HS-5 (cell line): ENCODE measurements around the gene SKOR2.

Experiments
- DNase-seq: peaks from one replicate; pipeline ENCODE4 v3.0.0-alpha.2; 2012; ENCODE audit warnings: low read depth

SKOR2 gene

DNA sequence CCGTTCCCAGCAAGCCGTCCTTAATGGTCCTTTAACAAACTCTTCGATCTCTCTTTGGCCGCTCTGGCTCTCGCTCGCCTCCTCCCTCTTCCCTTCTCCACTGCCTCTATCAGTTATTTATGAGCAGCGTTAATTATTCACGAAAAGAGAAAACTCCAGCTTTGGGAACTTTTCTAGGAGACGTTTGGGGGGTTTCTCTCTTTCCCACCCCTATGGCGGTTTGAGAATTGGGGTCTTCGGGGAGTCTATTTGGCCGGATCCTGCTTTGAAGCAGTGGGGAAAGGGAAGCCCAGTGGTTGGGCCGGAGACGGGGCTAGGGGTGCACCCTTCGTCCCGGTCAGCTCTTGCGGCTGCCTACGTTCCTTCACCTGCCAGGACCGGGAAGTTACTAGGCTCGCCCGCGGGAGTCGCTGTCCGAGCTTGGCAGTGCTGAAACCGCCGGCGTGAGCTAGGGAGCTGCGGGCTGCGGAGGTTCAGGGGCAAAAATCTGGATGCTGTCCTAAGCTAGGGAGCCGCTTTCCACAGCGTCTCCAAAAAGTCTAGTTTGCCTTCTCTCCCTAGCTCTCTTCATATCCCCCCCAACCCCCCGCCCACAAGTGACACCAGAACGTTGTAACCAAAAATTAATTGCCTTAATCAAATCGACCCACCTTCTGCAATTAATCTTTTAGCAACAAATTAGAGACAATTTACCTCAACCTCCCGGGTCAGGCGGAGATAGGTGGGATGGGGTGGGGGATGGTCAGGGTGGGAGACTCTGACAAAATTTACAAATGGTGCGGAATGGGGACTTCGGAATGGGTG is 8.9 kb upstream of the SKOR2 start:
- DNase-seq = no peak

DNA sequence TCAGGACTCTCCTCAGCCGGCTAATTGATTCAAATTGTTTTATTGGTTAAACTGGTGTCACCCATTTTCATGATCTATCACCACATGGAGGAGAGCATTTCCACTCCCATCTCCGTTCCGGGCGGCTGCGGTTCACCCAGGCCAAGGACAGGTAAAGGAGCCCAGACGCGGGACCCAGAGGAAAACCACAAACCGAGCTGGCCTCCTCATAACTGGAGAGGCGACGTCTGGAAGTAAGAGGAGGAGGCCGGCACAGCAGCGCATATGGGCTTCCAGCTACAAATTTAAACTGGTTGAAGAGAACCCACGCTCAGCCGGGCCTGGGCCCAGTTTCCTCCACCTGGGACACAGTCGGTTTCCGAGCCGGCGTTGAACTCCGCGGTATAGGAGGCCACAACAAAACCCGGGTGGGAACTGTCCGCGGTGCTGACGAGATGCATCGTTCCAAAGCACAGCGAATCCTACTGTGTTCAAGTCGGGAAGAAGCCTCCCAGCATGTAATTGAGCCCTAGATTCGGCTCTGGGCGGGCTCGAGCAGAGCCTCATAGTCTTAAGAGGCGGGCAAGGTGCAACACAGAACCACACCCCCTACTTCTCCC is 3.0 kb upstream of the SKOR2 start:
- no peak for DNase-seq

DNA sequence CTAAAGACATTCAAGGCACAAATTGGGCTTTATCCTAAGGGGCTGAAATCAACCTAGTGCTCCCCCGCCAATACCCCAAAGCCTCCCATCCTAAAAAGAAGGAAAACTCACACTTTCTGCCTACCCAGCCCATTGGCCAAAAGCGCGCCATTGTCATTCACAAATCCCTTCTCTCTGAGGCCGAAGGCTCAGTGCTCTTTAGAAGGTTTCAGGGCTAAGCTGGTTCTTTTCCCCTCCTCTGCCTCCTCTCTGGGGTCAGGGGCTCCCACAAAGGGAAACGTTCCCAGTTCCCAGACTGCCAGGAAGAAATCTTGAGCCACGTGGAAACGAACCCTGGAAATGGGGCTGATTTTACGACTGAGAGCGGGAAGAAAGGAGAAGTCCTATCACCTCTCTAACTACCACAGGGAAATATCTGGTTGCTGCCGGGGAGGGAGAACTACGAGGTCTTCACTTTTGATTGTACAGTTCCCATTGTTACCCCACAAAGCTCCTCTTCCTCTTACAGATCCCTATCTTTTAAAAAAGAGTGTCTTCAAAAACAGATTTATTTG is 1.7 kb upstream of the SKOR2 start:
- no peak for DNase-seq

DNA sequence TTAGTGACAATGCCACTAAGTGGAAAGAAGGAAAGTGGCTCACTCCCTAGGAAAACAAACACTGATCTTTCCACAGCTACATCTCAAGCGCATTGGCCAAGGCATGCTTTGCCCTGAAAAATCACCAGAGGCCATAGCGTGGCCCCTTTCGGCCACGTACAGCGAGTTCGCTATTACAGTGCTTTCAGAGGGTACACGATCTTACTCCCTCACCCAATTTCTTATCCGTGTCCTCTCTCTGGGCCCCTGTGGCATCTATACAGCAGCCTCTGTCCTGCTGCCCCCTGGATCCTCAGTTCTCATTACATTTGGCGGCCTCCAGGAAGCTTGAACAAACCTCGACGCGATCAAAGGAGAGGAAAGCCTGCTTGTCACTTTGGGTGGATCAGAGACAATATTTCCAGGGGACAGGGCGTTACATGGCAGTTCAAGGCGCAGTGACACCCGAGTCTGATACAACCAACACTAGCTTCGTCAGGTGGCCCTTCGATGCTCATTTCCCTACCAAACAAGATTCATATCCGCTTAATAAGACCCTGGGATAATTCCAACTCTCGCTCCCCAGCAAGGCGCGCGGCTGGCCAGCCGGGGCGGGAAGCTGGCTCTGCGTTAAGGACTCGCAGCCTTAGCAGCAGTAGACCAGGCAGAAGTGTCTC is 941 bp downstream of the SKOR2 start:
- no peak for DNase-seq

DNA sequence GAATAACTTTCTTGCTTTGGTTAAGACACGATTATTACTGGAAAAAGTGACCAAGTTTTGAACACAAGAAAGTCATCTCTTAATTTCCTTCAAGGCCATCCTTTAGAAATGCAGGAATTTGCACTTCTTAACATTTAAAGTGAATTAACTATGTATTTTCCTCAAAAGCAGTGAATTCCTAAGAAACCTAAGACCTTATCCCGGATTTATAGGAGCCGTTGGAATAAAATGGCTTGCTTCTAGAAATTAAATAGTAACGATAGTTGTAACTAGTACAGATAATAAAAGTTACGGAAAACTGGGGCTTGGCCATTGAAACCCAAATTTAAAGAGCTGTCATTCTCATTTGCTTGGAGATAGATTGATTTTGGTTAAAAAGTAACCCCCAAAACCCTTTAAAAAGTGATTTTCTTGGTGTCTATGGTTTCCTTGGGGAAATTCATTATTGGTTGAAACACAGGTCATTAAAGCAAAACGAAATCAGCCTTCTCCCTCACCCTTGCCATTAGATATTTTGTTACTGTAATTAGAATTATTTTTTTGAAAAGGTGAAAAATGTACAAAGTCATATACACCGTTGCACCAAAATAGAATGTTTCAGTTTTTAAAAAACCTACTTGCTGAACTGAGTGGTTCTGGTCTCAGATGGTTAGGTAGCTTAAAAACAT is 2.0 kb downstream of the SKOR2 start:
- no peak for DNase-seq

DNA sequence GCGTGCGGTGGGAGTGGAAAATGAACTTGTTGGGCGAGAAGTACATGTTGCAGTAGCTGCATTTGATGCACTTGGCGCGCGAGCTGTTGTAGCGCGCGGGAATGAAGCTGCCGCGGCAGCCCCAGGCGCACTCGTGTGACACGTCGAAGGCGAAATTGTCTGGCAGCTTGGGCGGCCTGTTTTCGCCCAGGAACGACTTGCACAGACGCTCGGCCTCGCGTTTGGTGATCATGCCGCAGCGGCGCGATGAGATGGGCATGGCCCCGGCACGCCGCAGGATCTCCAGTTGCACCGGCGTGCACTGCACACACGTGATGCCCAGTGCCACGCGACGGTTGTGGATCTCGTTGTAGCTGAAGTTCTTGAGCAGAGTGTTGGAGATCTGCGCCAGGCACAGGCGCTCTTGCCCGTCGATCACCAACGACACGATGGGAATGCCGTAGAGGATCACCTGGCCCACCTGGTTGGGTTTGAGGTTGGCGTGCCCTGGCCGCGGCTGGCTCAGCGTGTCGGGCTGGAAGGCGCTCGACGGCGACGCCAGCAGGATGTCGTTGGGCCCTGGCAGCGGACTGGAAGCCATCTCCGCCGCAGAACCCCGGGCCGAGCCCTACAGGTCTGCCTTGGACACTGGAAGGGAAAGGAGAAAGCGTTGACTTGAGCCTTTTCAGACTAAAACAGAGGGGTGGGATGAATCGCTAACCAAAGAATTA is 2.7 kb downstream of the SKOR2 start:
- DNase-seq = no peak

DNA sequence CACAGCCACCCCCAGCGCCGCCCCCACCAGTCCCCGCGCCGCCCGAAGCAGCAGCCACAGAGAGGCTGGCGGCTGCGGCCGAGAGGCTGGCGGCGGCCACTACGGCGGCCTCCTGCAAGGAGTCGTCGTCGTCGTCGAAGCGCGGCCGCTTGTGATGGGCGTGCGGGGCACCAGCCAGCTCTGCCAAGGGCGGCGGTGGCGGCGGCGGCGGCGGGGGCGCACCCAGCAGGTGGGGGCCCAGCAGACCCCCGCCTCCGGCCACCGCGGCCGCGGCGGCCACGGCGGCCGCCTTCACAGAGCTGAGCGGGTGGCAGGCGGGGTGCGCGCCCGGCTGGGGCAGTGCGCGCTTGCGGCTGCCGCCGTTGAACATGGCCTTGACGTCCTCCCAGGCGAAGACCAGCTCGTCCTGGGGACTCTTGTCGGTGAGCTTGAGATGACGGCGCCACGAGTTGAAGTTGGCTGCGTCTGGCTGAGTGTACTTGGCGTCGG is 3.3 kb downstream of the SKOR2 start:
- no peak for DNase-seq

DNA sequence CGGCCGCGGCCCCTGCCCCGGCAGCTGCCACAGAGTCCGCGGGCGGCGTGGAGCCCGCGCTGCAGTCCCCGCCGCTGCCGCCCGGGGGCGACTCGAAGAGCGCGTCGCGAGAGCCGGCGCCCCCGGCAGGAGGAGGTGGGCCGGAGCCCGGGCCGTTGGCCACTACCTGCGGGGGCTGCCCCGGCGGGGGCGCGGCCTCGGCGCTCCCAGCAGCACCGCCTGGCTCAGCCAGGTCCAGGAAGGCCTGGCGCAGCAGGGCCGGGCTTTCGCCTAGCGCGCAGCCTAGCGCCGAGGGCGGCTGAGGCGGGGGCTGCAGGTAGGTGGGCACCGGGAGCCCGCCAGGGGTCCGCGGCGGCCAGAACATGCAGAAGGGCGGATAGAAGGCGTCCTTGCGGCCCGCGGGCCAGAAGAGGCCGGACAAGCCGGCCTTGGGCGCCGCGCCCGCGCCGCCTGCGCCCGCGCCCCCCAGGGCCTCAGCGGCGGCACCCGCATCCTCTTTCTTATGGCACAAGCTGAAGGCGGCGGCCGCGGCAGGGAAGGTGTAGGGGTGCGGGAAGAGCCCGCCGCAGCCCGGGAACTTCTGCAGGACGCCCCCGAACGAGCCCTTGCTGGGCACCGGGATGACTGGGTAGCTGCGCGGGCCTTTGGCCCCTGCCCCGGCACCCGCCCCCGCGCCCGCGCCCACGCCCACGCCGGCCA is 3.9 kb downstream of the SKOR2 start:
- no peak for DNase-seq

DNA sequence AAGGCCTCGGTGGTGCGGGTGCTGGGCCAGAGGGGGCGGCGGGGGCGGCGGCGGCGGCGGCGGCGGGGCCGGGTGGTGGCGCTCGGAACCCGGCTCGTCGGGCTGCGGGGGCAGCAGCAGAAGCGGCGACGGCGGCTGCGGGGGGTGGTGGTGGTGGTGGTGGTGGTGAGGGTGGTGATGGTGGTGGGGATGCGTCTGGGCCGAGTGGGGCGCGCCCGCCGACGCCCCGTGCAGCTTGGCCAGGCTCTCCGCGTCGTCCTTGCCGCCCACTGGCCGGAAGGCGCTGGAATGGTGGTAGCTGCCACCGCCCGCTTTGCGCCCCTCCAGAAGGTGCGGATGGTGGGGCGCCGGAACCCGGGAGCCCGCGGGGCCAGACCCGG is 4.4 kb downstream of the SKOR2 start:
- no peak for DNase-seq

DNA sequence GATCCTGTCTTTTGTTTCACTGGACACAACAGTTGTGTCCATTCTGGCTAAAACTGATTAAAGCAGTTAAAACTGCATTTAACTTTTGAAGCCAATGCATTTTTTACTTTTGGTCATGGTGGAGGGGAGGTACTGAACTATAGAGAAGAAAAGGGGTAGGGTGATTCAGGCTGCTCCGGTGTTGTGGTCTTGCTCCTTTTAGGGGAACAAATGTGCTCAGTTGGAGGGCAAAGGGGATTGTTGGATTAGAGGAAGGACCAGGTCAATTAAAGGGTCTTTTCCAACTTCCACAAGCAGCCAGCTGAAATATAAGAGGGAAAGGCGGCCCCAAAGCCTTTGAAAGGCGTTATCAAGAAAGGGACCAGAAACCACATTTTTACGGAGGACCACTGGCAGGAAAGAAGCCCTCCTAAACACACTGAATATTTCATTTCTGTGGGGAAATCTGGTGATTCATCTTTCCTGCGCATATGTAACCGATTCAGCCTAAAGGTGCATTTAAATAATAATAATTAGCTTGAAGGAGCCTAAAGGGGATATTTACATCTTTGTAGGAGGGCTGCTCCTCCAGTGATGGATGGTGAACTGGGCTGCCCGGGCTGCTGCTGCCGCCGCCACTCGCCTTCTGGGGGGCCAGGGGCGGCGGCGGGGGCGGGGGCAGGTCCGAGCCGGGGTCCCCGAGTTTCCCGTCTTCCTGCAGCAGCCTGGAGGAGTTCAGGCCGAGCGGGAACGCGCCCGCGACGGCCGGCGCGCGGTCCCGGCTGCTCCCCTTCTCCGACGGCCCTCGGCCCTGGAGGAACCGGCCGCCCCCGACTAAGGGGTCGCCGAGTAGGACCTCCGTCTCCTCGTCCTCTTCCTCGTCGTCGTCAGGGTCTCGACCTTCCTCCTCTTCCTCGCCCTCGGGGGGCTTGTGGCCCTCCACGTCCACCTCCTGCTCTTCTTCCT is 5.2 kb downstream of the SKOR2 start:
- no peak for DNase-seq

DNA sequence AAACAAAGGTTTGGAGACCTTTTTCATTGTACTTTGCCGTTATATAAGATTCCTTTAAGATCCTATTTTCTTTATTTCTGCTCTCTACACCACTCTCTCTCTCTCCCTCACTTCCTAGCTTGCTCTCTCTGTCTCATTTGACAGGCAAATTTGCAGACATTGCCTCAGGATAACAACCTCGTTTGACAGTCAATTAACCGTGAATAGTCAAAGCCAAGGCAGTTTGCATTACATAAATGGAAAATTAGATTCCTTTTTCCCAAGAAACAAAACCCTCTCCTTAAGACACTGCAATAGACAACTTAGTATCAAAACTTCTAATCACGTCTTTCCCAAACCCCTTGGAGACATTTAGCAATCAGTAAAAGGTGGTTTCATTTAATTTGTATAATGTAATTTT is 7.4 kb downstream of the SKOR2 start:
- DNase-seq = no peak

DNA sequence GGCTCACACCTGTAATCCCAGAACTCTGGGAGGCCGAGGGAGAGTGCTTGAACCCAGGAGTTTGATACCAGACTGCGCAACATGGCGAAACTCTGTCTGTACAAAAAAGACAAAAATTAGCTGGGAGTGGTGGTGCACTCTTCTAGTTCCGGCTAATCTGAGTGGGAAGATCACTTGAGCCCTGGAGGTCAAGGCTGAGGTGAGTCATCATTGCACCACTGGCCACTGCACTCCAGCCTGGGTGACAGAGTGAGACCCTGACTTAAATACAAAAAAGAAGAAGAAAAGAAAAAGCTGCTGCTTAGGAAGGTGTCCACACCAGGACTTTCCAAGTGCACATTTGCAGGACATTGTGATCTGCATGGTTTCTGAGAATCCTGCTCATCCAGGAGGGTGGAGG is 16.4 kb downstream of the SKOR2 start:
- DNase-seq = no peak

DNA sequence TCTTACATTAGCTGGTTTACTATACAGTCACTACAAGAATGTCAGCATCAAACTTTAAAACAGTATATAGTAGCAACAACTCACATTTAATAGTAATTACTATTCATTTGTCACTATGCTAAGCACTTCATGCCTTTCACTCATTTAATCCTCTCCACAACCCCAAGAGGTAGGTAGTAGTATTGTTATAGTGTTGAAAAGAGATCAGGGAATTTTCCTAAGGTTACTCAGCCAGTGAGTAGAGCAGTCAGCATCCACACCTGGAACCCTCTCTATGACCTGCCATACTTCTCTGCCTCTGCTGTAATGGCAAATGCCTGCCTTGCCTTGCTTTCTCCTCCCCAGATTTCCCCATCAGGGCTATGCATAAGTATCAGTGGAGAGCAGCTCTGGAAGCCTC is 24.8 kb downstream of the SKOR2 start:
- DNase-seq = no peak

DNA sequence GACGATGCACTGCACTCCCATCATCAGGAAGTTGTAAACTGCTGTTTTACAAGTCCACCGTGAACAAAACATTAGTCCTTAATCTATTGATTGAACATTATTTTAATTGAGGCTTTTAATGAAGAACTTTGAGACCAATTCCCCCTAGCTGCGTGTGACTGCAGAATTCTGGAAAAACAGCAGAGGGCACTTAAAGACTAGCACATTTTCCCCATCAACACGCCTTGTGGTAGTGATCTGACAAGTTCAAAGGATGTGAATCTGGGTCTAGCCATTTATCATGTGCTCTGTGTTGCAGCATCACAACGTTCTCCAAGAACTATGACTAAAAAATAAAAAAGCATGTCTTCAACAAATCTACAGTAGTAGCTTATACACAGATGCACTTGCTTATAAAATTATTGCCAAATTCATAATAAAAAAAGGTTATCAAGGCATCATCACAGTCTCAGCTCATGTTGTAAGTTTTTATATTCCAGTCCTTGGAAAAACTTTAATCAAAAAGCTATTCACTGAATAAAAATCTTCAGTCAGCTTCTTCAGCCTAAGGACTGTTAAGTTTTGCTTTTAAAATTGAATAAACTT is 35.8 kb downstream of the SKOR2 start:
- DNase-seq = peak; percentile 28

DNA sequence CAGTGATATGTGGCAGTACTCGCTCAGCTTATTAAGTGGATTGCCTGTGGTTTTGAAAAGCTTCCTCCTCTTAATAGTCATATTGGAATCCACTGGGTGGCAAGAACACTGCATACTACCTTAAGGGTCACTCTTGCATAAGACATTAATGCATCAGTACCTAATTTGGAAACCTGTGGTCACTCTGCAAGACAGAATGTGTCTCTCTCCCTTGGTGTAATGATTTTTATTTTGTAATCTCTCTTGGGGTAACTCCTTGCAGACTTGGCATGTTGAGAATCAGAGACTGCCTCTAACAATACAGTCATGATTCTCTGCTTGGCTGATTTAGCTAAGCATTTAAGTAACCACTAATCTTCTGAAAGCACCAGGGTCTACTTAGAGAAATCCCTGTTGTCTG is 42.3 kb downstream of the SKOR2 start:
- no peak for DNase-seq

DNA sequence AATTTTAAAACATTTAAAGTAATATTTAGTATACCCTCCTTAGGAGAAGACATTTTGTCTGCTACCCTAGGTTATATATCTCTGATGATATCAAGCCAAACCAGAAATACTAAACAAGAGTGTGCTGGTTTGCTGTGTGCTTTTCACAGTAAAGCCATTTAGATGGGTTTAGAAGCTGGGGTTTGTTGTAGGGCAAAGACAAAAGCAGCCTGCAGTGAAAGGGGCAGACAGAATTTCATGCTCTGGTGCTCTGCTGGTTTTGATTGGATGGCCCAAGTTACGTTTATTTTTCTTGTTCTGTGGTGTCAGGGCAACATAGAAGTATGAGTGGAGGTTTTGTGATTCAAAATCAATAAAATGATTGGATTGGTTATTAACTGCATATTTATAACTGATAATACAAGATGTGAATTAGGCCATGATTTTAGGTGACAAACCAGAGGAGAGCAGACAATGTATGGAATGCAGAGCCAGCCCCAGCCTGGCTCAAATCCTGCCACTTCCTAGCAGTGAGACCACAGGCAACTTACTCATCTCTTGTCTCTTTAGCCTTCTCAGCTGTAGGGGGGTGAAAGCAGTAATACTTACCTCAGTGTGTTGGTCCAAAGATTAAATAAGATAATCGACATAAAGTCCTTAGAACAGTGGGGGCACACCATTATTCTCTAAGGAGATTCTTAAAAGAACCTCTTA is 44.4 kb downstream of the SKOR2 start:
- DNase-seq = no peak

DNA sequence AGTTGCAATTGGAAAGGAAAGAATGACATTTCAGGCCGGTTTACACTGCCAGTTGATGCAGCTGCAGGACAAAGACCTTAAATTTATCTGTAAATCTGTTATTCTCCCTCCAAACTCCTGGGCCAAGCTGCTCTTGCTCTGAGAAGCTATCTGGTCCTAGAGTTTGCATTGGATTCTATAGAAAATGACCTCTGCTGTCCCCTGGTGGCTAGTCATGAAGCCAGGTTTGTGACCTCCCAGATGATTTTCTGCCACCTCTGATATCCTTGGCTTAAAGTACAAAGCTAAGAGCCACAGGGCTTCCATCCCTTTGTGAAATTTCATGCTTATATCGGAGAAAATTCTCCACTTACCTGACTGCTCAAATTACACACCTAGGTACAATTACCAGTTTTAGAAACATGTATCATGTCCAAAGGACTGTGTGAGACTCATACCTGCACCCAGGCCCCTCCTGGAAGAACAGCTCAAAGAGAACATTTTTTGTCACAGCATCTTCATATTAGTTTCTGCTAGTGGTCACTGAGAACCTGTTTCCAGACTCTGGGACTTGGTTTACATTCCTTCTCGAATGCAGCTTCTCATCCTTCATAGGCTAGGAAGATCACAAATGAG is 46.4 kb downstream of the SKOR2 start:
- DNase-seq = no peak

DNA sequence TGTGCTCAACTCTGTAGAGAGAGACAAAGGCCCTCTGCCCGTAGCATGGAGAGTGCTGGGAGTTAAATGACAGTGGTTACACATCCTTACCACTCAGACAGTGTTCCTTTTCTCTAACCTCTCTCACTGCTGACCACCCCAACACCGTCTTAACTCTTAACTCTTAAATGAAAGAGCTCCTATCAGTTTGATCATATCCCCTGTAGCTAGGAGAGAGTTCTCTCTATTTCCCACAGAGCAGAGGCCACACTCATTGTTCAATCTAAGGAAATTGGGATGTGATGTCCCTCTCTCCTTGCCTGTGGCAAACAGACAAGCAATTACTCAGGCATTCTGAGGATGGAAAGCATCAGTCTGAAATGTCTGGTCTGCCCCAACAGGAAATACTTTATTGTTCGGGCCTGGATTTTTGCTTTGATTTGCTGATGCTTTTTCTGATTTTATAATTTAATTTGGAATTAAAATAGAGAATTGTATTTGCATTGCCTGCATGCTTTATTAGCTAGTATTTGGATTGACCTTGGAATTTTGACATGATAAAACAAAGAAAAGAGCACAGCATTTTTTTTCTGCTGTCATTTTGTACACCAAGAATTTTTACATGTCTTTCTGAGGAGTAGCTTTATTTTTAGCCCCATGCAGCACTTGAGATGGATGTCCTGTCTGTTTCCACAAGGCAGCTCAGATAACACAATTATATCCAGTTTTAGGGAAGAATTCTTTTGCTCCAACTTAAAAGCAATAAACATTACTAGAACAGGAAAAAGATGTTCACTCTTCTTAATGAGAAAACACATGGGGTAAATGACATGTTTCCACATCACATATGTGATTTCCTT is 47.6 kb downstream of the SKOR2 start:
- DNase-seq = no peak
